ENCODE data around the gene SH2D2A.

SH2D2A gene

DNA sequence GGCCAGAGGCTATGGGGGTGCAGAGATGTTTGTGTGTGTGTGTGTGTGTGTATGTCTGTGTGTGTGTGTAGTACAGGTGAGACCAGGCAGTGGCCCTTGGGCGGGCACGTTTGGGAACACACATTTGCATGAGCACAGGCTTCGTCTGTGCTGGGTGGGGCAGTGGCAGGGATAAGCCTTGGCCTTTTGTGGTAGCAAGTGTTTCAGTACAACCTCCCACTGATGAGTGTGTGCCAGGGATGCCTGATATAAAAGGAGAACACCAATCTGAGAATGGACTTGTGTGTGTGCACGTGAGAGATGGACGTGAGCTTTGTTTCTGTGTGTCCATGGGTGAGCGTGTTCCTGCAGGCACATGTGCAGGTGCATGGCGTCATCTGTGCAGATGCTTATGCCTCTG lies 47.0 kb upstream of the SH2D2A start:
- H3K27me3 ChIP-seq (ENCODE audit: insufficient read depth, poor library complexity, severe bottlenecking): peaks cover 47% of the 10 kb centered on the region
- DNase-seq (ENCODE audit: low read depth in 1 of 2, low spot score in 1 of 2): no peak
- H3K4me3 ChIP-seq (replicated peaks; ENCODE audit: insufficient read depth, low read length): no peak overlapping the region
- TF ChIP-seq GABPA (IDR thresholded peaks at IDR 0.05; ENCODE audit: low read depth): no peak
- TF ChIP-seq POLR2AphosphoS5 (IDR thresholded peaks at IDR 0.05; ENCODE audit: low read depth): no peak
- no peak for TF ChIP-seq SPI1 (IDR thresholded peaks at IDR 0.05; ENCODE audit: borderline replicate concordance, low read depth)
- TF ChIP-seq, protein P1, sequence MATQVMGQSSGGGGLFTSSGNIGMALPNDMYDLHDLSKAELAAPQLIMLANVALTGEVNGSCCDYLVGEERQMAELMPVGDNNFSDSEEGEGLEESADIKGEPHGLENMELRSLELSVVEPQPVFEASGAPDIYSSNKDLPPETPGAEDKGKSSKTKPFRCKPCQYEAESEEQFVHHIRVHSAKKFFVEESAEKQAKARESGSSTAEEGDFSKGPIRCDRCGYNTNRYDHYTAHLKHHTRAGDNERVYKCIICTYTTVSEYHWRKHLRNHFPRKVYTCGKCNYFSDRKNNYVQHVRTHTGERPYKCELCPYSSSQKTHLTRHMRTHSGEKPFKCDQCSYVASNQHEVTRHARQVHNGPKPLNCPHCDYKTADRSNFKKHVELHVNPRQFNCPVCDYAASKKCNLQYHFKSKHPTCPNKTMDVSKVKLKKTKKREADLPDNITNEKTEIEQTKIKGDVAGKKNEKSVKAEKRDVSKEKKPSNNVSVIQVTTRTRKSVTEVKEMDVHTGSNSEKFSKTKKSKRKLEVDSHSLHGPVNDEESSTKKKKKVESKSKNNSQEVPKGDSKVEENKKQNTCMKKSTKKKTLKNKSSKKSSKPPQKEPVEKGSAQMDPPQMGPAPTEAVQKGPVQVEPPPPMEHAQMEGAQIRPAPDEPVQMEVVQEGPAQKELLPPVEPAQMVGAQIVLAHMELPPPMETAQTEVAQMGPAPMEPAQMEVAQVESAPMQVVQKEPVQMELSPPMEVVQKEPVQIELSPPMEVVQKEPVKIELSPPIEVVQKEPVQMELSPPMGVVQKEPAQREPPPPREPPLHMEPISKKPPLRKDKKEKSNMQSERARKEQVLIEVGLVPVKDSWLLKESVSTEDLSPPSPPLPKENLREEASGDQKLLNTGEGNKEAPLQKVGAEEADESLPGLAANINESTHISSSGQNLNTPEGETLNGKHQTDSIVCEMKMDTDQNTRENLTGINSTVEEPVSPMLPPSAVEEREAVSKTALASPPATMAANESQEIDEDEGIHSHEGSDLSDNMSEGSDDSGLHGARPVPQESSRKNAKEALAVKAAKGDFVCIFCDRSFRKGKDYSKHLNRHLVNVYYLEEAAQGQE (IDR thresholded peaks at IDR 0.05; ENCODE audit: insufficient replicate concordance, low read depth): no peak
- TF ChIP-seq, protein P2, sequence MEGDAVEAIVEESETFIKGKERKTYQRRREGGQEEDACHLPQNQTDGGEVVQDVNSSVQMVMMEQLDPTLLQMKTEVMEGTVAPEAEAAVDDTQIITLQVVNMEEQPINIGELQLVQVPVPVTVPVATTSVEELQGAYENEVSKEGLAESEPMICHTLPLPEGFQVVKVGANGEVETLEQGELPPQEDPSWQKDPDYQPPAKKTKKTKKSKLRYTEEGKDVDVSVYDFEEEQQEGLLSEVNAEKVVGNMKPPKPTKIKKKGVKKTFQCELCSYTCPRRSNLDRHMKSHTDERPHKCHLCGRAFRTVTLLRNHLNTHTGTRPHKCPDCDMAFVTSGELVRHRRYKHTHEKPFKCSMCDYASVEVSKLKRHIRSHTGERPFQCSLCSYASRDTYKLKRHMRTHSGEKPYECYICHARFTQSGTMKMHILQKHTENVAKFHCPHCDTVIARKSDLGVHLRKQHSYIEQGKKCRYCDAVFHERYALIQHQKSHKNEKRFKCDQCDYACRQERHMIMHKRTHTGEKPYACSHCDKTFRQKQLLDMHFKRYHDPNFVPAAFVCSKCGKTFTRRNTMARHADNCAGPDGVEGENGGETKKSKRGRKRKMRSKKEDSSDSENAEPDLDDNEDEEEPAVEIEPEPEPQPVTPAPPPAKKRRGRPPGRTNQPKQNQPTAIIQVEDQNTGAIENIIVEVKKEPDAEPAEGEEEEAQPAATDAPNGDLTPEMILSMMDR (IDR thresholded peaks at IDR 0.05; ENCODE audit: insufficient read depth, low read length): no peak
- H3K27ac ChIP-seq (replicated peaks): no peak overlapping the region

GRCh38 chr1:156862997-156863599 lies 46.5 kb upstream of the SH2D2A start:
- peaks cover 53% of the 10 kb centered on the region for H3K27me3 ChIP-seq (ENCODE audit: insufficient read depth, poor library complexity, severe bottlenecking)
- DNase-seq (ENCODE audit: low read depth in 1 of 2, low spot score in 1 of 2): no peak
- H3K27ac ChIP-seq (replicated peaks): no peak overlapping the region
- TF ChIP-seq GABPA (IDR thresholded peaks at IDR 0.05; ENCODE audit: low read depth) (no peak), POLR2AphosphoS5 (IDR thresholded peaks at IDR 0.05; ENCODE audit: low read depth) (no peak), SPI1 (IDR thresholded peaks at IDR 0.05; ENCODE audit: borderline replicate concordance, low read depth) (no peak)
- TF ChIP-seq, protein P1 (IDR thresholded peaks at IDR 0.05; ENCODE audit: insufficient replicate concordance, low read depth): no peak
- TF ChIP-seq, protein P2 (IDR thresholded peaks at IDR 0.05; ENCODE audit: insufficient read depth, low read length): no peak
- H3K4me3 ChIP-seq (replicated peaks; ENCODE audit: insufficient read depth, low read length): no peak overlapping the region

GRCh38 chr1:156862584-156862983 lies 45.9 kb upstream of the SH2D2A start:
- DNase-seq (ENCODE audit: low read depth in 1 of 2, low spot score in 1 of 2): no peak
- Histone ChIP-seq H3K27ac (replicated peaks) (no peak overlapping the region), H3K27me3 (ENCODE audit: insufficient read depth, poor library complexity, severe bottlenecking) (peaks cover 58% of the 10 kb centered on the region), H3K4me3 (replicated peaks; ENCODE audit: insufficient read depth, low read length) (no peak overlapping the region)
- TF ChIP-seq, protein P2 (IDR thresholded peaks at IDR 0.05; ENCODE audit: insufficient read depth, low read length): no peak
- TF ChIP-seq, protein P1 (IDR thresholded peaks at IDR 0.05; ENCODE audit: insufficient replicate concordance, low read depth): no peak
- no peak for TF ChIP-seq SPI1 (IDR thresholded peaks at IDR 0.05; ENCODE audit: borderline replicate concordance, low read depth)
- TF ChIP-seq POLR2AphosphoS5 (IDR thresholded peaks at IDR 0.05; ENCODE audit: low read depth): no peak
- no peak for TF ChIP-seq GABPA (IDR thresholded peaks at IDR 0.05; ENCODE audit: low read depth)
